ENCODE results near the gene YIF1A. TPM values are rescaled to one million over a fixed set of nuclear protein-coding genes. Genes with fewer than 3 reads are reported as not detected.

Gene YIF1A
- polyA plus RNA-seq, 3 donors: 50.0 to 81.1 (median 63.8) TPM

- no peaks in the 10 kb centered on the region for H3K4me1 Mint-ChIP-seq
- no peak for TF ChIP-seq CTCF (IDR thresholded peaks at IDR 0.05)
- DNase-seq: no peak
- no peak overlapping the region for H2AFZ ChIP-seq (ENCODE audit: insufficient read depth, low read depth, low read length, poor library complexity, severe bottlenecking)
- H3K4me2 ChIP-seq (replicated peaks; ENCODE audit: extremely low read depth, low read length, poor library complexity, severe bottlenecking): no peak overlapping the region
- H3K36me3 Mint-ChIP-seq: peaks cover 48 to 52% of the 10 kb centered on the region in 2 donors
- 71% methylated on average over 2 of the region's 3 CpGs for WGBS (ENCODE audit: insufficient coverage)
- no peaks in the 10 kb centered on the region for H3K4me1 ChIP-seq (ENCODE audit: control insufficient read depth in 1 of 2, insufficient read depth in 2 of 2, low read length in 2 of 2)
- intact Hi-C loops (cut with micrococcal nuclease): no loop called here
- no peaks in the 10 kb centered on the region for H3K27me3 ChIP-seq (ENCODE audit: control insufficient read depth in 2 of 2, insufficient read depth in 2 of 2, low read length in 2 of 2)
- peaks cover 17 to 39% of the 10 kb centered on the region in 2 donors for H3K36me3 ChIP-seq (replicated peaks in 1 of 2; ENCODE audit: control insufficient read depth in 1 of 2, insufficient read depth in 2 of 2, low read length in 2 of 2)
- no peak overlapping the region for H3K4me3 Mint-ChIP-seq
- H3K9me3 ChIP-seq (replicated peaks in 1 of 2; ENCODE audit: control insufficient read depth in 1 of 2, insufficient read depth in 1 of 2, low read length in 2 of 2): no peaks in the 10 kb centered on the region
- H3K4me3 ChIP-seq (replicated peaks in 1 of 3; ENCODE audit: low read depth in 2 of 3, low read length in 3 of 3): no peak overlapping the region
- H3K9me3 Mint-ChIP-seq: no peaks in the 10 kb centered on the region
- no peaks in the 10 kb centered on the region for H3K79me2 ChIP-seq (ENCODE audit: insufficient read depth, low read length)
- peaks cover 0 to 5% (median 1%) of the 10 kb centered on the region in 3 donors for H3K27me3 Mint-ChIP-seq (ENCODE audit: low read depth in 3 of 3)
- H3K27ac Mint-ChIP-seq: no peak overlapping the region
- no peak overlapping the region for H3K9ac ChIP-seq (ENCODE audit: insufficient read depth, low read length, poor library complexity, severe bottlenecking)
- H3K27ac ChIP-seq (ENCODE audit: low read depth in 1 of 2, low read length in 2 of 2): no peak overlapping the region
- H4K20me1 ChIP-seq (ENCODE audit: insufficient read depth, low read length): no peaks in the 10 kb centered on the region
Measured at GRCh38 chr11:66247801-66248200, 41.1 kb downstream of the YIF1A start.

GRCh38 chr11:66247295-66247694 is 41.6 kb downstream of the YIF1A start:
- Mint-ChIP-seq H3K36me3 (peaks cover 53 to 56% of the 10 kb centered on the region in 2 donors), H3K27me3 (ENCODE audit: low read depth in 3 of 3) (peaks cover 0 to 3% (median 1%) of the 10 kb centered on the region in 3 donors), H3K9me3 (no peaks in the 10 kb centered on the region), H3K4me3 (no peak overlapping the region), H3K27ac (no peak overlapping the region), H3K4me1 (no peaks in the 10 kb centered on the region)
- Histone ChIP-seq H4K20me1 (ENCODE audit: insufficient read depth, low read length) (no peaks in the 10 kb centered on the region), H3K9me3 (replicated peaks in 1 of 2; ENCODE audit: control insufficient read depth in 1 of 2, insufficient read depth in 1 of 2, low read length in 2 of 2) (no peaks in the 10 kb centered on the region), H3K79me2 (ENCODE audit: insufficient read depth, low read length) (no peaks in the 10 kb centered on the region), H3K4me1 (ENCODE audit: control insufficient read depth in 1 of 2, insufficient read depth in 2 of 2, low read length in 2 of 2) (no peaks in the 10 kb centered on the region), H2AFZ (ENCODE audit: insufficient read depth, low read depth, low read length, poor library complexity, severe bottlenecking) (no peak overlapping the region), H3K4me3 (replicated peaks in 1 of 3; ENCODE audit: low read depth in 2 of 3, low read length in 3 of 3) (no peak overlapping the region), H3K27me3 (ENCODE audit: control insufficient read depth in 2 of 2, insufficient read depth in 2 of 2, low read length in 2 of 2) (no peaks in the 10 kb centered on the region), H3K36me3 (replicated peaks in 1 of 2; ENCODE audit: control insufficient read depth in 1 of 2, insufficient read depth in 2 of 2, low read length in 2 of 2) (peaks cover 22 to 44% of the 10 kb centered on the region in 2 donors), H3K4me2 (replicated peaks; ENCODE audit: extremely low read depth, low read length, poor library complexity, severe bottlenecking) (no peak overlapping the region), H3K27ac (ENCODE audit: low read depth in 1 of 2, low read length in 2 of 2) (no peak overlapping the region), H3K9ac (ENCODE audit: insufficient read depth, low read length, poor library complexity, severe bottlenecking) (no peak overlapping the region)
- TF ChIP-seq CTCF (IDR thresholded peaks at IDR 0.05): no peak
- no peak for DNase-seq
- intact Hi-C loops (cut with micrococcal nuclease): no loop called here
- 100% methylated on average over 3 of the region's 4 CpGs for WGBS (ENCODE audit: insufficient coverage)
